Activated CD8-positive, alpha-beta memory T cell treated with anti-CD3 and anti-CD28 coated beads for 4 hours (primary cell): ENCODE data around the gene MAPT.

Experiments
- DNase-seq, 2 donors: peaks; one replicate each; pipeline ENCODE4 v3.0.0-alpha.2; 2020; ENCODE audit warnings: low read depth in 2 of 2

MAPT gene

GRCh38 chr17:46028981-46029565, 134.7 kb downstream of the MAPT start:
- no peak for DNase-seq

GRCh38 chr17:46029627-46030026, 135.3 kb downstream of the MAPT start:
- no peak for DNase-seq

- DNase-seq, result no peak
Observed at GRCh38 chr17:46030752-46031151, 136.4 kb downstream of the MAPT start.

GRCh38 chr17:46031440-46031839, 137.1 kb downstream of the MAPT start:
- DNase-seq, result no peak

GRCh38 chr17:46031920-46032319, 137.6 kb downstream of the MAPT start:
- no peak for DNase-seq

- DNase-seq, result no peak
Observed at GRCh38 chr17:46032909-46033308, 138.6 kb downstream of the MAPT start.

GRCh38 chr17:46033392-46033791, 139.0 kb downstream of the MAPT start:
- no peak for DNase-seq

- DNase-seq, result no peak
Observed at GRCh38 chr17:46035112-46035818, 140.9 kb downstream of the MAPT start.

- no peak for DNase-seq
Observed at GRCh38 chr17:46036491-46036890, 142.1 kb downstream of the MAPT start.

GRCh38 chr17:46037722-46038255, 143.4 kb downstream of the MAPT start:
- no peak for DNase-seq

- no peak for DNase-seq
Observed at GRCh38 chr17:46038414-46038813, 144.1 kb downstream of the MAPT start.

GRCh38 chr17:46038937-46039336, 144.6 kb downstream of the MAPT start:
- DNase-seq, result no peak

- no peak for DNase-seq
Observed at GRCh38 chr17:46039592-46040186, 145.3 kb downstream of the MAPT start.

- DNase-seq, result no peak
Observed at GRCh38 chr17:46042246-46042645, 147.9 kb downstream of the MAPT start.

GRCh38 chr17:46042925-46043324, 148.6 kb downstream of the MAPT start:
- no peak for DNase-seq

GRCh38 chr17:46043606-46044005, 149.3 kb downstream of the MAPT start:
- no peak for DNase-seq

GRCh38 chr17:46044286-46044928, 150.1 kb downstream of the MAPT start:
- peak in 1 of 2 donors; percentile 28 for DNase-seq

- DNase-seq, result no peak
Observed at GRCh38 chr17:46044989-46045388, 150.6 kb downstream of the MAPT start.

GRCh38 chr17:46045639-46046038, 151.3 kb downstream of the MAPT start:
- no peak for DNase-seq

- DNase-seq, result no peak
Observed at GRCh38 chr17:46046957-46047356, 152.6 kb downstream of the MAPT start.

GRCh38 chr17:46047398-46047797, 153.0 kb downstream of the MAPT start:
- no peak for DNase-seq

GRCh38 chr17:46047856-46048255, 153.5 kb downstream of the MAPT start:
- DNase-seq, result no peak

GRCh38 chr17:46049656-46050055, 155.3 kb downstream of the MAPT start:
- no peak for DNase-seq
